Bronchial epithelial cell (primary cell): Measurements from ENCODE around the gene KDR. TPM values are rescaled to one million over a fixed set of nuclear protein-coding genes. Genes with fewer than 3 reads are reported as not detected.
A peak's percentile ranks its signal among the peaks of the same experiment; 100 is the strongest.

ENCODE experiments used
- DNase-seq: peaks from one replicate; pipeline ENCODE4 v3.0.0-alpha.2; 2010; ENCODE audit warnings: low read depth
- FAIRE-seq: peaks from 2 replicates; lab custom pipeline; 2011; peaks lifted over from hg19 to GRCh38; lab: Jason Lieb, UNC
- H3K27me3 ChIP-seq: 2 replicates; pipeline ENCODE4 v1.5.1; 2011; ENCODE audit warnings: low read length; ENCODE audit not compliant: control insufficient read depth, insufficient read depth
- H3K36me3 ChIP-seq: 2 replicates; pipeline ENCODE4 v1.5.1; 2011; ENCODE audit warnings: low read length; ENCODE audit not compliant: control insufficient read depth, insufficient read depth
- H3K4me3 ChIP-seq: 2 replicates; pipeline ENCODE4 v1.5.1; 2011; ENCODE audit warnings: mild to moderate bottlenecking, low read depth, low read length, control low read depth
- total RNA-seq: library from RNA; depleted of rRNA; stranded (reverse); fragments of >200 nt; gene quantifications from 2 replicates; pipeline ENCODE4 v1.2.1, GENCODE V29; 2014
- TF ChIP-seq, protein P1 (sequence below): IDR thresholded peaks from 2 replicates; pipeline ENCODE4 v1.5.1; 2011; ENCODE audit warnings: mild to moderate bottlenecking, moderate library complexity, low read length, control low read depth, inconsistent platforms; ENCODE audit not compliant: insufficient read depth, severe bottlenecking

The KDR gene
- total RNA-seq, 1 donor from 2014 or later: under 0.01 TPM

DNA sequence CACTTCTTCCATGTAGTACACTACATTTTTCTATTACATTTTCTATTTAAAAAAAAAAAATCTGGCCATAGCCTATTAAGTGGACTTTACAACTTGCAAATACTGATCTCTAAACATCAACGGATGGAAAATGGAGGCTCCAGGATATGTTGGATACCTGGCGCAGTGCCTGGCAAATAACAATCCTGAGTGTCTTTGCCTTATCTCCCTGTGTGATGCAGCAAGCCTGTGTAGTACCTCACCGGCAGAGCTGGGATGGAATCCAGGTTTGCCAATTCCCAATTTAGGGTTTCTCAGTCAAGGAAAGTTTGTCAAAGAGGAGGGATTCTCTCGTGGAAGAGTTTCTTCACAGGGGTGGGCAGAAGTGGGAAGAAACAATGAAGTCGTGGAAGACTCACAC, 93.2 kb downstream of the KDR start:
- Histone ChIP-seq H3K36me3 (no peaks in the 10 kb centered on the region), H3K27me3 (no peaks in the 10 kb centered on the region), H3K4me3 (no peak overlapping the region)
- DNase-seq: no peak
- TF ChIP-seq, protein P1, sequence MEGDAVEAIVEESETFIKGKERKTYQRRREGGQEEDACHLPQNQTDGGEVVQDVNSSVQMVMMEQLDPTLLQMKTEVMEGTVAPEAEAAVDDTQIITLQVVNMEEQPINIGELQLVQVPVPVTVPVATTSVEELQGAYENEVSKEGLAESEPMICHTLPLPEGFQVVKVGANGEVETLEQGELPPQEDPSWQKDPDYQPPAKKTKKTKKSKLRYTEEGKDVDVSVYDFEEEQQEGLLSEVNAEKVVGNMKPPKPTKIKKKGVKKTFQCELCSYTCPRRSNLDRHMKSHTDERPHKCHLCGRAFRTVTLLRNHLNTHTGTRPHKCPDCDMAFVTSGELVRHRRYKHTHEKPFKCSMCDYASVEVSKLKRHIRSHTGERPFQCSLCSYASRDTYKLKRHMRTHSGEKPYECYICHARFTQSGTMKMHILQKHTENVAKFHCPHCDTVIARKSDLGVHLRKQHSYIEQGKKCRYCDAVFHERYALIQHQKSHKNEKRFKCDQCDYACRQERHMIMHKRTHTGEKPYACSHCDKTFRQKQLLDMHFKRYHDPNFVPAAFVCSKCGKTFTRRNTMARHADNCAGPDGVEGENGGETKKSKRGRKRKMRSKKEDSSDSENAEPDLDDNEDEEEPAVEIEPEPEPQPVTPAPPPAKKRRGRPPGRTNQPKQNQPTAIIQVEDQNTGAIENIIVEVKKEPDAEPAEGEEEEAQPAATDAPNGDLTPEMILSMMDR: no peak
- peak; percentile 7 for FAIRE-seq

DNA sequence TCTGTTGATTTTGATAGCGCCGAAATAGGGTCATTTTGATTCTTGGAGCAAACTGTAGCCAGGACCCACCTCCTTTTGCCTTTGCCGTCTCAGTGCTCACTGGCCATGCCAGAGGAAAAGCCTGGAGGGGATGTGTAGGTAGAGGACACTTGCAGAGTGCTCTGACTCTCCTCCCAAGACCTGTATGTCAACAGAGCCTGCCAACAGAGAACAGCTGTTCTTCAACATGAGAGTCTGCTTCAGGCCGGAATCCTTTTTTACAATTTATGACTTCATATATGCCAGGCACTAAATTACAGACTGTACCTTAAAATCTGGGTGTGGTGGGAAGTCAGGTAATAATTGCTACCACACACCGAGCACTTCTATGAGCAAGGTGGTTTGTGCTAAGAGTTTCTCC, 94.2 kb downstream of the KDR start:
- DNase-seq: no peak

DNA sequence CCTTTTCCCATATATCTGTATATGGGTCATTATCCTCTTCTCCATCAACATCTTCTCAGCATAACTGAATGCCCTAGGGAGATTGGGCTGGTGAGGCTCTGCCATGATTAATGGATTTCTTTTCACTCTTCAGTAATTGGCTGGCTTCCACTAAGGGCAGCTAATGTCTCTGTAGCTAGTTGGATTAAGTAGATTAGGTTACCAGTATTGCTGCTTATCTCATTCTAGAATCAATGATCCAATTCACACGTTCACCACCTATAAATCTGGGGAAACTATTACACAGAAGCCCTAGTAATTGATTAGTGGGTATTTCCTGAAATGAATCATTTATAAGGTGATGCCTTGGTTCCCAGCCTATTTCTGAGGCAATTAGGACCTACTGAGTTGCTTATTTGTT, 94.8 kb downstream of the KDR start:
- TF ChIP-seq, protein P1: no peak
- peak; percentile 49 for DNase-seq
- FAIRE-seq: no peak

More for the DNA sequence above, 94.2 kb downstream of the KDR start:
- TF ChIP-seq, protein P1: no peak
- no peak for FAIRE-seq
- Histone ChIP-seq H3K36me3 (no peaks in the 10 kb centered on the region), H3K27me3 (no peaks in the 10 kb centered on the region), H3K4me3 (no peak overlapping the region)

DNA sequence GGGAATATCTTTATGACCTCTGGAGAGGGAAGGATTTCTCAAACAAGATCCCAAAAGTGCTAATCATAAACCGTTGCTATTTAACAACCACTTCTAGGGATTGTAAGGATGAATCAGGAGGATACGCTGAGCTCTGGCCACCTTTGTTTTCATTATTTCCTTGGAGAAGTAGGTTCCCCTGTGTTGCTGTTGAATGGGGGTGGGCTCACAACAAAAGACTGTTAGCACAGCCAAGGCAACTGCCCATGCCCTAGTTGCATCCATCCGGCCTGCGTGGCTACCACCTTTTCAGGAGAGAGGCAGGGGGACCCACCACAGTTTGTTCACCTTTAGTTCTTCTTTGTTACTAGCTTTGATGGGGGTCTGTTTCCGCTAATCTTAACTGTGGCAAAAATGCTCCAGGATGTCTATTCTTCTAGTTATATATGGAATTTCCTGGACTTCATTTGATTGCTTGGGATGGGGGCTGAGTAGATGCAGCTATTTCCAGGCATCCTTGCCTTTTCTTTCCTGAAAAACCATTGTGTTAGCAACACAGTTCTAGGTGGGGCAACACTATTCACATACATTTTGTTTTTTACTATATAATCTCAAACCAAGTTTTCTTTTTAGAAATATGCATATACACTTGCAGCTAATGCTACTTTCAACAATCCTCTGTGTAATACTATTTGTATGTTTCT, 95.4 kb downstream of the KDR start:
- H3K27me3 ChIP-seq: no peaks in the 10 kb centered on the region
- H3K36me3 ChIP-seq: no peaks in the 10 kb centered on the region
- FAIRE-seq: no peak
- no peak overlapping the region for H3K4me3 ChIP-seq
- DNase-seq: no peak
- TF ChIP-seq, protein P1: no peak

More for the DNA sequence above, 94.8 kb downstream of the KDR start:
- Histone ChIP-seq H3K36me3 (no peaks in the 10 kb centered on the region), H3K4me3 (no peak overlapping the region), H3K27me3 (no peaks in the 10 kb centered on the region)

DNA sequence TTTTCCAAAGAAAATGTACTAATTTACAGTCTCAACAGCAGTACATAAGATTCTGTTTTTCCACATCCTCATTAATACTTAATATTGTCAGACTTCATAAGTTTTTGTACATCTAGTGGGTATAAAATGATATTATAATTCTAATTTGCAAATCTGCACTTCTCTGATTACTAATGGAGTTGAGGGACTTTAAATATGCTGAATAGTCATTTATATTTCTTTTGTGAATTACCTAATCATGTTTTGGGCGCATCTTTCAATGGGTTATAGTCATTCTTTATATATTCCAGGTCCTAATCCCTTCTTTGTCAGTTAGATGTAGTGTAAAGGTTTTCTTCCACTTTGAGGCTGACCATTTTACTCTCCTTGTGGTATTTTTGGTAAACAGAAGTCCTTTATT, 96.1 kb downstream of the KDR start:
- FAIRE-seq (no peak), DNase-seq (no peak)
- Histone ChIP-seq H3K36me3 (no peaks in the 10 kb centered on the region), H3K27me3 (no peaks in the 10 kb centered on the region), H3K4me3 (no peak overlapping the region)
- TF ChIP-seq, protein P1: no peak

Other genes with a start within 250 kb of the KDR start
- 5.5 and 19.5 TPM in 2 replicates for gene SRD5A3, start 220.6 kb upstream of the KDR start, total RNA-seq